ENCODE measurements around the gene C2CD4C. TPM values are rescaled to one million over a fixed set of nuclear protein-coding genes. Genes with fewer than 3 reads are reported as not detected.
"Not testable (repeated sequence)": the region's sequence is repeated elsewhere in the genome, so short reads cannot be mapped to it uniquely, and the experiment has no call there.

Gene C2CD4C
- polyA plus RNA-seq, 1 donor (not counting 4 experiments of a cell fraction or from before 2014, with no cell fraction given): 1.6 TPM

- H3K79me2 ChIP-seq (ENCODE audit: control insufficient read depth, insufficient read depth, low read length): no peaks in the 10 kb centered on the region
- DNase-seq (ENCODE audit: low read depth, low spot score): no peak
- no peak overlapping the region for H3K4me2 ChIP-seq (ENCODE audit: control insufficient read depth, extremely low read depth, insufficient read depth, low read depth, low read length)
- H3K27ac ChIP-seq (ENCODE audit: control insufficient read depth, insufficient read depth, low read length): no peak overlapping the region
- H3K4me3 ChIP-seq (ENCODE audit: control insufficient read depth in 2 of 3, extremely low read depth in 1 of 3, insufficient read depth in 2 of 3, low read depth in 1 of 3, low read length in 3 of 3): no peak overlapping the region
- no peaks in the 10 kb centered on the region for H3K9me1 ChIP-seq (ENCODE audit: control insufficient read depth, extremely low read depth, insufficient read depth, low read length)
- H3K36me3 ChIP-seq (ENCODE audit: control insufficient read depth in 2 of 2, extremely low read depth in 1 of 2, insufficient read depth in 2 of 2, low read length in 2 of 2): no peaks in the 10 kb centered on the region
- dilution Hi-C loops (cut with MboI; ENCODE audit: extremely low pct_ligation_motif_present, low sequenced_read_pairs): no loop called here
- TF ChIP-seq CTCF (optimal IDR thresholded peaks at IDR 0.05 in 1 of 3, IDR thresholded peaks at IDR 0.05 in 1 of 3, conservative IDR thresholded peaks at IDR 0.05 in 1 of 3; ENCODE audit: extremely low read depth in 1 of 3, insufficient read depth in 2 of 3, low read length in 3 of 3) (no peak), EZH2 (IDR thresholded peaks at IDR 0.05; ENCODE audit: low read length) (no peak)
- no peaks in the 10 kb centered on the region for H3K4me1 ChIP-seq (ENCODE audit: control insufficient read depth, extremely low read depth, insufficient read depth, low read length)
- no peak overlapping the region for H3K9ac ChIP-seq (ENCODE audit: control insufficient read depth, extremely low read depth, insufficient read depth, low read length)
- H4K20me1 ChIP-seq (ENCODE audit: control insufficient read depth, extremely low read depth, insufficient read depth, low read length): no peaks in the 10 kb centered on the region
- H2AFZ ChIP-seq (ENCODE audit: control insufficient read depth, low read length): no peak overlapping the region
- H3K27me3 ChIP-seq (ENCODE audit: control insufficient read depth, extremely low read depth, insufficient read depth, low read length): no peaks in the 10 kb centered on the region
- H3K9me3 ChIP-seq (ENCODE audit: control insufficient read depth, low read depth, low read length): no peaks in the 10 kb centered on the region
- FAIRE-seq: no peak
Observed at GRCh38 chr19:359653-359925, 49.4 kb downstream of the C2CD4C start.

GRCh38 chr19:355536-355935 lies 53.4 kb downstream of the C2CD4C start:
- H4K20me1 ChIP-seq (ENCODE audit: control insufficient read depth, extremely low read depth, insufficient read depth, low read length); dilution Hi-C loops (cut with MboI; ENCODE audit: extremely low pct_ligation_motif_present, low sequenced_read_pairs); H3K36me3 ChIP-seq (ENCODE audit: control insufficient read depth in 2 of 2, extremely low read depth in 1 of 2, insufficient read depth in 2 of 2, low read length in 2 of 2); H3K27ac ChIP-seq (ENCODE audit: control insufficient read depth, insufficient read depth, low read length); H2AFZ ChIP-seq (ENCODE audit: control insufficient read depth, low read length); FAIRE-seq; H3K4me3 ChIP-seq (ENCODE audit: control insufficient read depth in 2 of 3, extremely low read depth in 1 of 3, insufficient read depth in 2 of 3, low read depth in 1 of 3, low read length in 3 of 3); H3K4me2 ChIP-seq (ENCODE audit: control insufficient read depth, extremely low read depth, insufficient read depth, low read depth, low read length); H3K9ac ChIP-seq (ENCODE audit: control insufficient read depth, extremely low read depth, insufficient read depth, low read length); DNase-seq (ENCODE audit: low read depth, low spot score); H3K9me1 ChIP-seq (ENCODE audit: control insufficient read depth, extremely low read depth, insufficient read depth, low read length); H3K9me3 ChIP-seq (ENCODE audit: control insufficient read depth, low read depth, low read length); H3K79me2 ChIP-seq (ENCODE audit: control insufficient read depth, insufficient read depth, low read length); H3K4me1 ChIP-seq (ENCODE audit: control insufficient read depth, extremely low read depth, insufficient read depth, low read length); H3K27me3 ChIP-seq (ENCODE audit: control insufficient read depth, extremely low read depth, insufficient read depth, low read length): not testable (repeated sequence)

Small RNA genes lying within 50 kb of the gene (small RNA-seq; reads per million reads assigned to genes)
- 0 to 1.0 (median 0) reads per million in 3 experiments for gene RNA5SP462 (ENCODE audit: insufficient read length in 3 of 3, low read depth in 3 of 3, low replicate concordance in 1 of 3)

Other genes with a start within 250 kb of the C2CD4C start
- gene PLPP2, start 117.7 kb downstream of the C2CD4C start, polyA plus RNA-seq: 13.4 to 45.9 TPM (median 13.6 TPM) in 3 replicates
- gene MIER2, start 64.4 kb downstream of the C2CD4C start, polyA plus RNA-seq: 16.3 to 21.9 TPM (median 18.4 TPM) in 3 replicates
- 2.2 to 9.9 TPM (median 2.5 TPM) in 3 replicates for gene SHC2, start 51.9 kb upstream of the C2CD4C start, polyA plus RNA-seq
- 0.05 to 0.12 TPM (median 0.07 TPM) in 3 replicates for gene MADCAM1, start 87.3 kb upstream of the C2CD4C start, polyA plus RNA-seq
- 1.4 to 3.3 TPM (median 1.9 TPM) in 3 replicates for gene TPGS1, start 98.3 kb upstream of the C2CD4C start, polyA plus RNA-seq
- gene CDC34, start 122.6 kb upstream of the C2CD4C start, polyA plus RNA-seq: 47.5 to 72.0 TPM (median 48.6 TPM) in 3 replicates
- gene GZMM, start 134.9 kb upstream of the C2CD4C start, polyA plus RNA-seq: not detected in 3 replicates
- 388 to 552 TPM (median 537 TPM) in 3 replicates for gene BSG, start 163.4 kb upstream of the C2CD4C start, polyA plus RNA-seq
- 0.13 to 0.56 TPM (median 0.26 TPM) in 3 replicates for gene HCN2, start 180.7 kb upstream of the C2CD4C start, polyA plus RNA-seq
- 20.9 to 53.6 TPM (median 33.3 TPM) in 3 replicates for gene POLRMT, start 224.4 kb upstream of the C2CD4C start, polyA plus RNA-seq
- gene FGF22, start 230.7 kb upstream of the C2CD4C start, polyA plus RNA-seq: 0.05 TPM in 1 of 3 replicates, not detected in the others

Measured in keratinocyte (primary cell).